HepG2 (cell line): Measurements from ENCODE around the gene CNP. TPM values are rescaled to one million over a fixed set of nuclear protein-coding genes. Genes with fewer than 3 reads are reported as not detected.
A peak's percentile ranks its signal among the peaks of the same experiment; 100 is the strongest.

Source experiments
- ATF7 ChIP-seq, 2 experiments: fragments of 450-650 bp in 1 of 2; sonication (generic) in 1 of 2; formaldehyde crosslinking in 1 of 2; IDR thresholded peaks; 2 replicates each; pipeline versions ENCODE4 v1.4.0 to v1.6.1; 2016 to 2020; ENCODE audit warnings: antibody characterized with exemption in 1 of 2, mild to moderate bottlenecking in 1 of 2, missing genetic modification reagents in 1 of 2
- FOXO1 ChIP-seq: sonication (generic); formaldehyde crosslinking; IDR thresholded peaks from 2 replicates; pipeline ENCODE4 v1.4.0; 2020; ENCODE audit warnings: missing genetic modification reagents
- HNF4G ChIP-seq, 2 experiments: sonication (generic) in 1 of 2; formaldehyde crosslinking in 1 of 2; IDR thresholded peaks; 2 replicates each; pipeline versions ENCODE4 v1.4.0 to v1.6.1; 2011 to 2020; ENCODE audit warnings: borderline replicate concordance in 2 of 2, low read depth in 2 of 2, mild to moderate bottlenecking in 2 of 2, low read length in 1 of 2, missing genetic modification reagents in 1 of 2, moderate library complexity in 1 of 2
- IKZF5 ChIP-seq: IDR thresholded peaks from 2 replicates; pipeline ENCODE4 v1.6.1; 2018; ENCODE audit warnings: missing genetic modification reagents, mild to moderate bottlenecking, missing compliant biosample characterization
- MLX ChIP-seq: IDR thresholded peaks from 2 replicates; pipeline ENCODE4 v1.6.1; 2016
- MYPOP ChIP-seq: sonication (generic); formaldehyde crosslinking; IDR thresholded peaks from 2 replicates; pipeline ENCODE4 v1.8.1; 2023; ENCODE audit warnings: mild to moderate bottlenecking, moderate library complexity, missing genetic modification reagents
- TFDP2 ChIP-seq: sonication (generic); formaldehyde crosslinking; IDR thresholded peaks from 2 replicates; pipeline ENCODE4 v1.4.0; 2020; ENCODE audit warnings: missing genetic modification reagents
- ZNF224 ChIP-seq: sonication (generic); formaldehyde crosslinking; IDR thresholded peaks from 2 replicates; pipeline ENCODE4 v1.5.0; 2020; ENCODE audit warnings: mild to moderate bottlenecking, missing genetic modification reagents
- ZNF318 ChIP-seq: sonication (generic); formaldehyde crosslinking; IDR thresholded peaks from 2 replicates; pipeline ENCODE4 v1.4.0; 2020; ENCODE audit warnings: mild to moderate bottlenecking, missing genetic modification reagents
- ZNF335 ChIP-seq: sonication (generic); formaldehyde crosslinking; IDR thresholded peaks from 2 replicates; pipeline ENCODE4 v1.4.0; 2020; ENCODE audit warnings: missing genetic modification reagents
- ZNF710 ChIP-seq: sonication (generic); formaldehyde crosslinking; IDR thresholded peaks from 2 replicates; pipeline ENCODE4 v1.5.0; 2020; ENCODE audit warnings: mild to moderate bottlenecking, missing genetic modification reagents, borderline replicate concordance
- ZNF781 ChIP-seq: sonication (generic); formaldehyde crosslinking; IDR thresholded peaks from 2 replicates; pipeline ENCODE4 v1.5.1; 2020; ENCODE audit warnings: borderline replicate concordance, mild to moderate bottlenecking, missing genetic modification reagents; ENCODE audit errors: not compliant biosample characterization
- ZSCAN31 ChIP-seq: sonication (generic); formaldehyde crosslinking; IDR thresholded peaks from 2 replicates; pipeline ENCODE4 v1.5.0; 2020; ENCODE audit warnings: low read depth, mild to moderate bottlenecking, missing genetic modification reagents
- polyA plus RNA-seq, 8 experiments: library from polyadenylated mRNA; depleted of rRNA in 3 of 8; stranded (reverse) in 7 of 8; unstranded in 1 of 8; fragments of >200 nt; fragmentation: Illumina TruSeq in 4 of 8; extraction: Trizol in 4 of 8; gene quantifications; 2 replicates each; pipeline versions ENCODE4 v1.2.1 to v1.2.3, GENCODE V29; 2011 to 2016; ENCODE audit warnings: low read depth in 4 of 8, missing spikeins in 1 of 8, mixed read lengths in 1 of 8; ENCODE audit not compliant: insufficient read depth in 1 of 8
- total RNA-seq, 5 experiments: library from RNA; depleted of rRNA; stranded (reverse); fragments of >200 nt; fragmentation: Illumina TruSeq; extraction: Trizol; gene quantifications; 2 replicates each; pipeline ENCODE4 v1.2.3, GENCODE V29; 2016; ENCODE audit warnings: low read depth in 1 of 5

CNP gene
- total and polyA plus RNA-seq, 2 of the 13 experiments (the other 11 are each of a cell fraction or from before 2014, with no cell fraction given): 97.2 to 161 TPM

- TF ChIP-seq ZNF710 (CRISPR knock-in tag): no peak
- TF ChIP-seq MLX (CRISPR knock-in tag): no peak
- TF ChIP-seq ZNF318 (CRISPR knock-in tag): no peak
- no peak for TF ChIP-seq ATF7 (IDR thresholded peaks at IDR 0.05)
- TF ChIP-seq ATF7 (CRISPR knock-in tag; IDR thresholded peaks at IDR 0.05): no peak
- TF ChIP-seq TFDP2: 0 out of 2 replicates have a peak, but pooled peaks have one; percentile 4
- TF ChIP-seq HNF4G (IDR thresholded peaks at IDR 0.05; ENCODE audit: borderline replicate concordance, low read depth, low read length): no peak
- no peak for TF ChIP-seq HNF4G (CRISPR knock-in tag; IDR thresholded peaks at IDR 0.05; ENCODE audit: borderline replicate concordance, low read depth)
- TF ChIP-seq ZNF224 (CRISPR knock-in tag): no peak
- TF ChIP-seq ZNF335 (CRISPR knock-in tag): no peak
- TF ChIP-seq ZSCAN31 (CRISPR knock-in tag): no peak
- no peak for TF ChIP-seq FOXO1 (CRISPR knock-in tag)
- TF ChIP-seq ZNF781: no peak
- no peak; the same call in 1 of the 2 replicates for TF ChIP-seq MYPOP (CRISPR knock-in tag)
- TF ChIP-seq IKZF5: no peak
Measured at GRCh38 chr17:41917679-41918313, 48.8 kb upstream of the CNP start (continued).
